SK-N-SH (cell line): ENCODE results near the gene RPS17.

ENCODE experiments used
- CTCF ChIP-seq: fragments of 200-600 bp; sonication (generic); IDR thresholded peaks from 2 replicates; pipeline ENCODE4 v1.6.1; 2017; ENCODE audit warnings: antibody characterized with exemption, mild to moderate bottlenecking, moderate library complexity
- JUND ChIP-seq: IDR thresholded peaks from 2 replicates; pipeline ENCODE4 v1.4.0; 2012
- PBX3 ChIP-seq: IDR thresholded peaks from 2 replicates; pipeline ENCODE4; 2012
- POLR2AphosphoS5 ChIP-seq: IDR thresholded peaks from 2 replicates; pipeline ENCODE4 v1.6.1; 2012; ENCODE audit warnings: low read depth, low read length
- RAD21 ChIP-seq: IDR thresholded peaks from 2 replicates; pipeline ENCODE4 v1.6.1; 2012; ENCODE audit warnings: mild to moderate bottlenecking, low read length
- SIN3A ChIP-seq: IDR thresholded peaks from 2 replicates; pipeline ENCODE4 v1.6.1; 2012; ENCODE audit warnings: low read depth, mild to moderate bottlenecking, low read length, moderate library complexity, borderline replicate concordance
- TCF12 ChIP-seq: IDR thresholded peaks from 2 replicates; pipeline ENCODE4 v1.4.0; 2012
- TEAD4 ChIP-seq: IDR thresholded peaks from 2 replicates; pipeline ENCODE4 v1.4.0; 2012; ENCODE audit warnings: mild to moderate bottlenecking, borderline replicate concordance; ENCODE audit not compliant: insufficient read depth
- USF1 ChIP-seq: IDR thresholded peaks from 2 replicates; pipeline ENCODE4 v1.4.0; 2012; ENCODE audit warnings: low read depth, borderline replicate concordance
- USF2 ChIP-seq: fragments of 150-350 bp; IDR thresholded peaks from 2 replicates; pipeline ENCODE4 v1.6.1; 2017; ENCODE audit warnings: antibody characterized with exemption, low read length, low read depth, borderline replicate concordance
- YY1 ChIP-seq: IDR thresholded peaks from 2 replicates; pipeline ENCODE4 v1.4.0; 2012; ENCODE audit warnings: low read depth, mild to moderate bottlenecking

DNA sequence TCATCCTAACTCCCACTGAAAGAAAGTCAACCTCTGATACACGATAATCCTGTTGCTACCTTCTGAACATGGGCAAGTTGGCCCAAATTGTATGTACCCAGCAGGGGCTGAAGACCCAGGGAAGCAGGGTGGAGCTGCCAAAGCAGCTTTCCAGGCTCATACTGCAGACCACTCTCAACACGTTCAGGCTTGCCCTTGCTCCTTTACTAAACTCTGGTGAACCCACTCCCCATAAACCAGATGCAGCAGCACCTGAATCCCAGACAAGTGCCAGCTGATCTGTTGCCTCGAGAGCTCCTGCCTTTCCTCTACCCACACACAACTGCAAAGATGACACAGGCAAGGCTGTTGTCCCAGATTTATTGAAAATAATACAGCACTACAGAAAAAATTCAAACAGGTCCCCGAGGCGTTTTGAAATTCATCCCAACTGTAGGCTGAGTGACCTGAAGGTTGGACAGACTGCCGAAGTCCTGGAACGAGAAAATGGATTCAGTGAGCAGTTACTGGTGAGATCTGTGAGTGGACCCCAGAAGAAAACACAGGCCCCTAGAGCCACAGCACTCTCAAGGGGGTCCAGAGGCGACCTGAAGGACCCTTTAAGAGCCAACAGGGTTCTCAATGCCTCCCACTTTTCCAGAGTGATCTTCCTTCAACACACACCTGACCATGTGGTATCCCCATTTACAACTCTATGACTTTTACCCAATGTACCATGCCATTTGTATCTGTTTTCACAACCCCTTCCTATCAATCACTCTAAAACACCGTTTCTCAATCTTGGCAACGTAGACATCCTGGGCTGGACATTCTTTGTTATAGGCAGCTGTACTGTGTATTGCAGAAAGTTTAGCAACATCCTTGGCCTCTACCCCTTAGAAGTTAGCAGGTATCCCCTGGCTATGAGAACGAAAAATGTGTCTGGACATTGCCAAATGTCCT lies 3.6 kb downstream of the RPS17 start:
- TF ChIP-seq YY1 (no peak), TCF12 (no peak), CTCF (no peak), JUND (no peak), USF2 (no peak), POLR2AphosphoS5 (no peak), SIN3A (no peak), PBX3 (no peak), RAD21 (no peak), USF1 (no peak), TEAD4 (no peak)
